Tibial nerve (tissue), 4 donors: Measurements from ENCODE around the gene ST6GALNAC3.

ENCODE experiments used
- EP300 ChIP-seq, 2 donors: sonication (generic); formaldehyde crosslinking; IDR thresholded peaks; one replicate each; pipeline ENCODE4 v1.6.1; 2017; ENCODE audit warnings: antibody characterized with exemption in 2 of 2, mild to moderate bottlenecking in 1 of 2
- TF ChIP-seq, protein P1 (sequence below), 5 experiments: fragments of 200-600 bp in 3 of 5; fragments of 450-650 bp in 2 of 5; sonication (generic) in 3 of 5; IDR thresholded peaks; one replicate each; pipeline ENCODE4 v1.5.1; 2016 to 2019; ENCODE audit warnings: antibody characterized with exemption in 5 of 5, mild to moderate bottlenecking in 3 of 5, moderate library complexity in 2 of 5

DNA sequence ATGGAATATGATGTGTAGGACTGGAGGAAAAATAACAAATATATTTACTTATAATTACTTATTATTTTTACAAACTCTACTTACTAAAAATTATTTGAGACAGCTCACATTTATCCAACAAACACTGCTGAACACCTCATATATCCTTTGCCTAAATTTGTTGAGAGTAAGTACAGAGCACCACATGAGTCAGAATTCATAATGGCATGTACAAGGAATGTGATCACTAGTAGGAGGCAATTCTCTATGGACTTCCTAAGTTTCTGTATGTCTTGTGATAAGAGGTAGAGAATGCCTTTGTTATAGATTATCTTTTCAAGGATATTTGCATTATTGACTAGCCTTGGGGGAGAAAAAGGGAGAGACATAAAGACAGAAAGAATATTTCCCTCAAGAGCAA is 8.2 kb upstream of the ST6GALNAC3 start:
- TF ChIP-seq EP300 (IDR thresholded peaks at IDR 0.05), result no peak
- TF ChIP-seq, protein P1, sequence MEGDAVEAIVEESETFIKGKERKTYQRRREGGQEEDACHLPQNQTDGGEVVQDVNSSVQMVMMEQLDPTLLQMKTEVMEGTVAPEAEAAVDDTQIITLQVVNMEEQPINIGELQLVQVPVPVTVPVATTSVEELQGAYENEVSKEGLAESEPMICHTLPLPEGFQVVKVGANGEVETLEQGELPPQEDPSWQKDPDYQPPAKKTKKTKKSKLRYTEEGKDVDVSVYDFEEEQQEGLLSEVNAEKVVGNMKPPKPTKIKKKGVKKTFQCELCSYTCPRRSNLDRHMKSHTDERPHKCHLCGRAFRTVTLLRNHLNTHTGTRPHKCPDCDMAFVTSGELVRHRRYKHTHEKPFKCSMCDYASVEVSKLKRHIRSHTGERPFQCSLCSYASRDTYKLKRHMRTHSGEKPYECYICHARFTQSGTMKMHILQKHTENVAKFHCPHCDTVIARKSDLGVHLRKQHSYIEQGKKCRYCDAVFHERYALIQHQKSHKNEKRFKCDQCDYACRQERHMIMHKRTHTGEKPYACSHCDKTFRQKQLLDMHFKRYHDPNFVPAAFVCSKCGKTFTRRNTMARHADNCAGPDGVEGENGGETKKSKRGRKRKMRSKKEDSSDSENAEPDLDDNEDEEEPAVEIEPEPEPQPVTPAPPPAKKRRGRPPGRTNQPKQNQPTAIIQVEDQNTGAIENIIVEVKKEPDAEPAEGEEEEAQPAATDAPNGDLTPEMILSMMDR (IDR thresholded peaks at IDR 0.05), result no peak
